Hepatocyte (in vitro differentiated cells): ENCODE results near the gene TLL2. TPM values are rescaled to one million over a fixed set of nuclear protein-coding genes. Genes with fewer than 3 reads are reported as not detected.

Source experiments
- DNase-seq: peaks from one replicate; pipeline ENCODE4 v3.0.0-alpha.2; 2016; ENCODE audit warnings: low spot score
- H2AFZ ChIP-seq: fragments of 200-600 bp; sonication (generic); 2 replicates; pipeline ENCODE4 v1.6.0; 2016; ENCODE audit warnings: antibody characterized with exemption, mild to moderate bottlenecking
- H3K27ac ChIP-seq: fragments of 200-600 bp; sonication (generic); 2 replicates; pipeline ENCODE4 v1.5.1; 2016; ENCODE audit warnings: mild to moderate bottlenecking
- H3K27me3 ChIP-seq: fragments of 200-600 bp; sonication (generic); 2 replicates; pipeline ENCODE4 v1.6.1; 2016
- H3K36me3 ChIP-seq: fragments of 200-600 bp; sonication (generic); replicated peaks from 2 replicates; pipeline ENCODE4 v1.5.1; 2016; ENCODE audit warnings: low read depth; ENCODE audit not compliant: insufficient read depth
- H3K4me1 ChIP-seq: fragments of 200-600 bp; sonication (generic); 2 replicates; pipeline ENCODE4 v1.5.1; 2016; ENCODE audit warnings: mild to moderate bottlenecking, moderate library complexity; ENCODE audit not compliant: insufficient read depth
- H3K4me2 ChIP-seq: fragments of 200-600 bp; sonication (generic); 2 replicates; pipeline ENCODE4 v1.6.0; 2016
- H3K4me3 ChIP-seq: fragments of 200-600 bp; sonication (generic); 2 replicates; pipeline ENCODE4 v1.5.1; 2016; ENCODE audit warnings: mild to moderate bottlenecking
- H3K79me2 ChIP-seq: fragments of 200-600 bp; sonication (generic); 2 replicates; pipeline ENCODE4 v1.6.0; 2017; ENCODE audit warnings: mild to moderate bottlenecking
- H3K9me2 ChIP-seq: fragments of 200-600 bp; sonication (generic); replicated peaks from 2 replicates; pipeline ENCODE4 v1.6.0; 2017; ENCODE audit warnings: mild to moderate bottlenecking; ENCODE audit not compliant: insufficient read depth
- H3K9me3 ChIP-seq: fragments of 200-600 bp; sonication (generic); 2 replicates; pipeline ENCODE4 v1.5.1; 2016; ENCODE audit warnings: low read depth, mild to moderate bottlenecking
- H4K20me1 ChIP-seq: fragments of 200-600 bp; sonication (generic); 2 replicates; pipeline ENCODE4 v1.6.0; 2016; ENCODE audit warnings: mild to moderate bottlenecking; ENCODE audit not compliant: insufficient read depth, poor library complexity, severe bottlenecking
- CTCF ChIP-seq: fragments of 200-600 bp; sonication (generic); IDR thresholded peaks from 2 replicates; pipeline ENCODE4 v1.5.1; 2016; ENCODE audit warnings: antibody characterized with exemption, mild to moderate bottlenecking; ENCODE audit not compliant: poor library complexity
- EZH2 ChIP-seq: fragments of 200-600 bp; sonication (generic); IDR thresholded peaks from 2 replicates; pipeline ENCODE4 v1.6.1; 2016; ENCODE audit warnings: antibody characterized with exemption, mild to moderate bottlenecking, borderline replicate concordance
- EZH2phosphoT487 ChIP-seq: fragments of 200-600 bp; sonication (generic); IDR thresholded peaks from one replicate; pipeline ENCODE4 v1.6.1; 2018; ENCODE audit warnings: antibody characterized with exemption, mild to moderate bottlenecking, low read depth, moderate library complexity; ENCODE audit not compliant: unreplicated experiment, severe bottlenecking
- WGBS: methylation state at CpG from one replicate; pipeline ENCODE4 v1.1.6; 2016; ENCODE audit warnings: low lambda C conversion rate; ENCODE audit errors: missing lambda C conversion rate; 5-methylcytosine and 5-hydroxymethylcytosine counted together
- polyA plus RNA-seq: library from polyadenylated mRNA; unstranded; fragments of >200 nt; fragmentation: Nextera tagmentation; extraction: Ambion mirVana; gene quantifications from 2 replicates; pipeline ENCODE4 v1.2.1, GENCODE V29; 2016
- total RNA-seq: library from RNA; depleted of rRNA; stranded (reverse); fragments of >200 nt; gene quantifications from 2 replicates; pipeline ENCODE4 v1.2.3, GENCODE V29; 2014

Gene TLL2
- total RNA-seq (0.50 and 0.84 TPM in 2 replicates), polyA plus RNA-seq (0.15 and 0.76 TPM in 2 replicates)

- no peak within 1 kb of the TSS for H3K27ac ChIP-seq
- H3K27me3 ChIP-seq: peaks cover 22% of the 10 kb centered on the region
- H3K9me3 ChIP-seq: no peaks in the 10 kb centered on the region
- peak within 1 kb of the TSS; percentile 57 for H3K4me3 ChIP-seq
- H3K79me2 ChIP-seq: no peaks in the 10 kb centered on the region
- H2AFZ ChIP-seq: peak within 1 kb of the TSS; percentile 43
- H3K9me2 ChIP-seq: no peaks in the 10 kb centered on the region
- WGBS: 5% methylated on average over 54 of the region's 68 CpGs
- peak within 1 kb of the TSS; percentile 99 for H3K4me2 ChIP-seq
- peaks cover 8% of the 10 kb centered on the region for H3K4me1 ChIP-seq
- DNase-seq: peak; percentile 91
- no peaks in the 10 kb centered on the region for H3K36me3 ChIP-seq
- TF ChIP-seq CTCF (peak; percentile 72), EZH2 (no peak)
- no peaks in the 10 kb centered on the region for H4K20me1 ChIP-seq
Measured at GRCh38 chr10:96513698-96514561, at the start of gene TLL2. Gene TLL2, minus strand, starts transcription at chr10:96513926. Its CDS starts 241 bp downstream, at chr10:96513685.

GRCh38 chr10:96560966-96561887 is 47.5 kb upstream of the TLL2 start:
- no peaks in the 10 kb centered on the region for H3K9me2 ChIP-seq
- no peak overlapping the region for H3K4me3 ChIP-seq
- H3K79me2 ChIP-seq: peaks cover 69% of the 10 kb centered on the region
- H3K27me3 ChIP-seq: no peaks in the 10 kb centered on the region
- no peak overlapping the region for H3K4me2 ChIP-seq
- H3K36me3 ChIP-seq: no peaks in the 10 kb centered on the region
- DNase-seq: peak; percentile 25
- H2AFZ ChIP-seq: no peak overlapping the region
- TF ChIP-seq CTCF (no peak), EZH2phosphoT487 (no peak), EZH2 (no peak)
- no peaks in the 10 kb centered on the region for H3K9me3 ChIP-seq
- peaks cover 42% of the 10 kb centered on the region for H4K20me1 ChIP-seq
- no peak overlapping the region for H3K27ac ChIP-seq
- 74% methylated on average over 3 of the region's 3 CpGs for WGBS
- no peaks in the 10 kb centered on the region for H3K4me1 ChIP-seq

- DNase-seq: no peak
- H3K79me2 ChIP-seq: peaks cover 65% of the 10 kb centered on the region
- no peaks in the 10 kb centered on the region for H3K4me1 ChIP-seq
- H3K36me3 ChIP-seq: no peaks in the 10 kb centered on the region
- TF ChIP-seq EZH2 (no peak), EZH2phosphoT487 (no peak), CTCF (no peak)
- H3K27me3 ChIP-seq: no peaks in the 10 kb centered on the region
- H3K4me3 ChIP-seq: no peak overlapping the region
- WGBS: 98% methylated on average over 2 of the region's 2 CpGs
- no peaks in the 10 kb centered on the region for H3K9me3 ChIP-seq
- H3K4me2 ChIP-seq: no peak overlapping the region
- H3K27ac ChIP-seq: no peak overlapping the region
- no peaks in the 10 kb centered on the region for H3K9me2 ChIP-seq
- H4K20me1 ChIP-seq: peaks cover 40% of the 10 kb centered on the region
- no peak overlapping the region for H2AFZ ChIP-seq
Measured at GRCh38 chr10:96560489-96560888, 46.8 kb upstream of the TLL2 start.
